Skeletal muscle satellite cell (primary cell): Measurements from ENCODE around the gene MATN1.

Source experiments
- H3K27me3 ChIP-seq: 2 replicates; pipeline ENCODE4 v1.7.0; 2013; ENCODE audit warnings: low read length; ENCODE audit not compliant: control insufficient read depth, insufficient read depth
- H3K36me3 ChIP-seq: 2 replicates; pipeline ENCODE4 v1.7.0; 2013; ENCODE audit warnings: mild to moderate bottlenecking, control low read depth, low read length; ENCODE audit not compliant: insufficient read depth
- H3K4me1 ChIP-seq: 2 replicates; pipeline ENCODE4 v1.7.0; 2013; ENCODE audit warnings: low read length; ENCODE audit not compliant: control insufficient read depth, insufficient read depth
- H3K4me2 ChIP-seq: 2 replicates; pipeline ENCODE4 v1.7.0; 2013; ENCODE audit warnings: mild to moderate bottlenecking, low read length
- H3K4me3 ChIP-seq: 2 replicates; pipeline ENCODE4 v1.7.0; 2013; ENCODE audit warnings: low read length
- H3K9ac ChIP-seq: 2 replicates; pipeline ENCODE4 v1.7.0; 2013; ENCODE audit warnings: mild to moderate bottlenecking, low read depth, low read length, moderate library complexity
- H3K9me3 ChIP-seq: replicated peaks from 2 replicates; pipeline ENCODE4 v1.7.0; 2013; ENCODE audit warnings: mild to moderate bottlenecking, control low read depth, low read length

MATN1 gene

DNA sequence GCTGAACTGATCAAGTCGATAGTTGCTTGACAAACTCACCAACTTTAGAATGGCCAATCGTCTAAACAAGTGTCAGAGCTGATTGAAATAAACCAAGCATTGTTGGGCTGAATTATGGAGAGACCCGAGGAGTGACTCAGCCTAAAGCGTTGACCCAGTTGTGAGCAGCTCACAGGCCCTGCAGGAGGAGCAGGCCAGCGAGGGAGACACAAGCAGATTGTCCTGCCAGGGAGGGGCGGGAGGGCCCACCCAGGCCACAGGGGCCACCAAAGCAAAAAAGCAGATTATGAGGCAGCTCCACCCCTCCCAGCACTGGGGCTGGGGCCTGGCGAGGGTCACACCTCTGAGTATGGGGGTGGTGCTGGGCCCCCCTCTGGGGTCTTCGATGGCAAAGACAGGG, 10.1 kb upstream of the MATN1 start:
- H3K4me3 ChIP-seq, result no peak overlapping the region

DNA sequence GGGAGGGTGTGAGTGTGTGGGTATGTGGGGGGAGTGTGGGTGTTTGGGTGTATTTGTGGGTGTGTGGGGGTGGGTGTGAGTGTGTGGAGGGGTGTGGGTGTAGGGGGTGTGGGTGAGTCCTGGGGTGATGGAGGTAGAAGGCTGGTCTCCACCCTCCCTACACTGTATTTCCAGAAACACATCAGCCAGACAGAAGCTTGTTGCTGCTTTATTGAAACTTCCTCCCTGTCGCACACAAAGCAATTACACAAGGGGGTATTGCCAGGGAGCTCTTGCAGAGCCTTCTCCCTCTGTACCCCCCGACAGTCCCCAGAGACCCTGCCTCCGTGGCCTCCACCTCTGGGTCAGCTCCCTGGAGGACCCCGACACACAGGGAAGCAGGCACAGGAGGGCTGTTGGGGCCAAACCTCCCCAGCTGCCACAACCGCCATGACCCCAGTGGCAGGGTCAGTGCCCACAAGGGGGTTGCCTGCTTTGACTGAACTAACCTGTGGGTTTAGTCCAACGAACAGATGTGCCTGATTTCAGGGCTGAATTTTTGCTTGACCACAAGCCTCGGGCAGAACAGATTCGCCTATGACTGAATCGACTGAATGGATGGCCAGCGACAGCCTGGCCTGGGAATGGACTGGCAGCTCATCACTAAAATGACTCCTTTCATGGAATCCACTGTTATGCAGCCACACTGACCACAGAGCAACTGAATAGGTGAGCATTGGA, 9.1 kb upstream of the MATN1 start:
- no peak overlapping the region for H3K4me2 ChIP-seq
- H3K27me3 ChIP-seq, result peaks cover 6% of the 10 kb centered on the region
- no peaks in the 10 kb centered on the region for H3K36me3 ChIP-seq
- peaks cover 11% of the 10 kb centered on the region for H3K4me1 ChIP-seq
- no peak overlapping the region for H3K9ac ChIP-seq
- no peaks in the 10 kb centered on the region for H3K9me3 ChIP-seq
- no peak overlapping the region for H3K4me3 ChIP-seq

More for the DNA sequence above, 10.1 kb upstream of the MATN1 start:
- Histone ChIP-seq H3K36me3 (no peaks in the 10 kb centered on the region), H3K4me2 (no peak overlapping the region), H3K27me3 (peaks cover 10% of the 10 kb centered on the region), H3K9ac (no peak overlapping the region), H3K4me1 (peaks cover 7% of the 10 kb centered on the region), H3K9me3 (no peaks in the 10 kb centered on the region)

DNA sequence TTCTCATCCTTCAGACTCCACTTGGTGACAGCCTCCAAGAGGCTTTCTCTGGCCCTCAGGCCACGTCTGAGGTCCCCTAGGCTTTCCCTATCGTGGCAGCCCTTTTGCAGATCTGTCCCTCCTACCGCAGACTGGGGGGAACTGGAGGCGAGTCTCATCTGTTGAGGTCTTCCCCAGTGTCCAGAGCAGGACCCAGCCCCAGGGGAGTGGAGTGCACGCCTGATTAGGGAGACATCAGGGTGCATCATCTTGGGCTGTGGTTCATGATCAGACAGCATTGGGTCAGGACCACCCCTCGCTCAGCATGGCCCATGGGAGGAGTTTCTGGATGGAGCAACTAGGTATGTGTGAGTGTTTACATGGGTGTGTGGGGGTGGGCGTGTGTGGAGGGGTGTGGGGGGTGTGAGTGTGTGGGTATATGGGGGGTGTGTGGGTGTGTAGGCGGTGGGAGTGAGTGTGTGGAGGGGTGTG, 8.5 kb upstream of the MATN1 start:
- Histone ChIP-seq H3K4me1 (peaks cover 11% of the 10 kb centered on the region), H3K9me3 (no peaks in the 10 kb centered on the region), H3K36me3 (no peaks in the 10 kb centered on the region), H3K9ac (no peak overlapping the region), H3K4me2 (no peak overlapping the region), H3K27me3 (peaks cover under 1% of the 10 kb centered on the region), H3K4me3 (no peak overlapping the region)

DNA sequence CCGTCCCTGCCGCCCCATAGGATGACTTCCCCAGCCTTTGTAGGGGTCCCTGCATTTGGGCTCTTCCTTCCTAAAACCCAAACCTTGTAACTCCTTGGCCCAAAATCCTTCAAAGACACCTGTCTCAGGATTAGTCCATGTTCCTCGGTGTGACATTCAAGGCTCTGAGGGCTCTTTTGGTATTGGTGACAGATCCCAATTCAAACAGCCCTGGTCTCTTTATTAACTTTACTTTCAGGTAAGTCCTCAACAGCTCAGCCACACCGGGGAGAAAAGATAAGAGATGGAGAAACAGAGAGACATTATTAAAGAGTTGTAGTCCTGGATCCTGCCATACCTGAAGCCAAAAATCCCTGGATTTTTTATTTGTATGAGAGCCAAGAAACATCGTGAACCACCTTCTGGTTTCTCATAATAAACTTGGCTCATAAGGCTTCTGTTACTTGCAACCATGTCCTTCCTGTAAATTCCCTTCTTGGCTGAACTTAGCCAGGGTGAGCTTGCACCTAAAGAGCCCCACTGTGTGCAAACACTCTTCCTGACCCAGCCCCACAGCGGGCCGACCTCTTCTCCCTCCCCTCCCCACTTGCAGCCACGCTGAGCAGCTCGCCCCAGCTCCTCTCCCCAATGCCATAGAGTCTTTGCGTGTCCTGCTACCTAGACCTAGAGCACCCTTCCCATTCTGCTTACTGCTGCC, 7.9 kb upstream of the MATN1 start:
- H3K9me3 ChIP-seq, result no peaks in the 10 kb centered on the region
- H3K36me3 ChIP-seq, result no peaks in the 10 kb centered on the region
- no peak overlapping the region for H3K4me3 ChIP-seq
- H3K4me2 ChIP-seq, result no peak overlapping the region
- H3K4me1 ChIP-seq, result peaks cover 11% of the 10 kb centered on the region
- no peaks in the 10 kb centered on the region for H3K27me3 ChIP-seq
- H3K9ac ChIP-seq, result no peak overlapping the region

DNA sequence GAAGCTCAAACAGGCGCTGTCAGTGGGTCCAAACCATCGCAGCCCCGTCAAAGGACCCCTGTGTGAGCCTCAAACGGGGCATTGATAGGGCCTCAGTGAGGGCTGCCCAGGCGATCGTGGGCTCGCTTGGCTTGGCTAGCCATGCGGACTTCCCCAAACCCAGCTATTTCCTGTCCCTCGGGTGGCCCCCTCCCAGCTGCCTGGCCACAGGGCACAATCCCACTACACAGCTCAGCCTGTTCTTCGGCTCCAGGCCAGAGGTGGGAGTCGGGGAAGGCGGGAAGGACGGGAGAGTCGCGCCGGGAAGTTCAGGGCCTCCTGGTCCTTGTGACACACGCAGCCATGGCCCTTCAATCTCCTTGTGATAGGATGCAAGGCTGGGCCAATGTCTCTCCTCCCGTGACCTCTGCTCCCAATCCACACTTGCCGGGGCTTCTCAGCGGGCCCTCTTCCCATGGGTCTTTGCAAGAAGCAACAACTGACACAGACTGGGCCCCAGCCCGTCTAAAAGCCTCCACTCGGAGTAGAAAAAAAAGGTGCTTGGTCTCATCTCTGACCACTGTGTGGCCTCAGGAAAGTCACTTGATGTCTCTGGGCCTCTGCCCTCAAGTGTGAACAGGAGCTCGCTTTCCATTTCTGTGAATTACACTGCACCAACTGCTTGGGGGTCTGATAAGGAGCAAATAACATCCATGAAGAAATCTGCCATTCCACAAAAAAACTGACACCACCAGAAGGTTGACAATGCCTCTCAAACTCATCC, 7.1 kb upstream of the MATN1 start:
- Histone ChIP-seq H3K27me3 (no peaks in the 10 kb centered on the region), H3K4me2 (no peak overlapping the region), H3K9me3 (no peaks in the 10 kb centered on the region), H3K36me3 (no peaks in the 10 kb centered on the region), H3K9ac (no peak overlapping the region), H3K4me3 (no peak overlapping the region), H3K4me1 (peaks cover 11% of the 10 kb centered on the region)

DNA sequence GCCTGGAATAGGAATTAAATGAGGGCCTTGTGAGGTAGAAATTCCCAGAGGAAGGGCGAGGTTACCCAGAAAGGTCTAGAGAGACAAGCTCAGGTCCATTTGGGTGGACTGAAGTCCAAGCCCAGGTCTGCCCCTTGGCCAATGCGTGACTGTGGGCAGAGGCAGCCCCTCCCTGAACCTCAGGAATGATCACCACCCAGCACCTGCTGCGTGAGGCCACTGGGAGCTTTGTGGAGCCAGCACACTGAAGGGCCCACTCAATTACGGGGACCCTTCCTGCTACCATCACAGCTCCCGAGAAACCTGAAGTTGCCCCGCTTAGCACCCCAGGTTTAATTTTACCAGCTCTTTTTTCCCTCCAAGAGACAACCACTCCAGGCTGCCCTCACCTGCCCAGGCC, 6.5 kb upstream of the MATN1 start:
- Histone ChIP-seq H3K27me3 (no peaks in the 10 kb centered on the region), H3K9me3 (no peaks in the 10 kb centered on the region), H3K4me2 (no peak overlapping the region), H3K36me3 (no peaks in the 10 kb centered on the region), H3K4me1 (peaks cover 11% of the 10 kb centered on the region), H3K9ac (no peak overlapping the region), H3K4me3 (no peak overlapping the region)

DNA sequence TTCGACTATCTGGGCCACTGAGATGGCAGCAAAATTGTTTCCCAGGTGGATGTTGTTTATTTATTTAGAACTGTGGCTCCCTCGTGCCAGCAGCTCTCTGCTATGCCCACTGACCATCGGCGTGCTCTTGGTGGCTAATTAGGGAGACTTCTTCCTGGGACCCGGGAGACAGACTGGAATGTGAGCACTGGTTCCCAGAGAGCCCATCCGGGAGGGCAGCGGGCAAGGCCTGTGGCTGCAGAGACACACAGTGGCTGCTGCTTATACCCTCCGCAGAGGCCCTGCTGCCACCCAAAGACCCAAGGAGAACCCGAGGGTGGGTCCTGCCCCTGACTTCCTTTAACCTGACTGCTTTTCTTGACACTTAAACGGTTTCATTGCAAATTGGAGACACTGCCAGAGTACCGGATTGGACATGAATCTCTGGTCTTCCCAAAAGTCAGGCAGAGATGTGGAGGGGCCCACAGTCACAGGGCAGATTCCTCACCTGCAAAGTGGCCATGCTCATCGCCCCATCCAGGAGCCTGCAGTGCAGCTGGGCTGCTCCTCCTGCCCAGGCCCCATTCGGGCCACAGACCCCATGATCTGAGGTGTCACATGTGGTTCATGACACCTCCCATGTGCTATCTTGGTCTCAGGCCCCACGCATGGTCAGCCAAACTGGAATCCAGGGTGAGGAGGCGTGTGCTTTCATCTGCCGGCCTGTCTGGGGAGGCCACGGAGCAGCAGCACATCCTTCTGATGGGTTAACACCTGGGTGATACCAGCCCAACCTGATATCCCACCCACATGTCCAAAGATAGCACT, 5.7 kb upstream of the MATN1 start:
- peaks cover 11% of the 10 kb centered on the region for H3K4me1 ChIP-seq
- no peak overlapping the region for H3K4me2 ChIP-seq
- H3K4me3 ChIP-seq, result no peak overlapping the region
- H3K9me3 ChIP-seq, result no peaks in the 10 kb centered on the region
- H3K9ac ChIP-seq, result no peak overlapping the region
- H3K36me3 ChIP-seq, result no peaks in the 10 kb centered on the region
- H3K27me3 ChIP-seq, result no peaks in the 10 kb centered on the region

DNA sequence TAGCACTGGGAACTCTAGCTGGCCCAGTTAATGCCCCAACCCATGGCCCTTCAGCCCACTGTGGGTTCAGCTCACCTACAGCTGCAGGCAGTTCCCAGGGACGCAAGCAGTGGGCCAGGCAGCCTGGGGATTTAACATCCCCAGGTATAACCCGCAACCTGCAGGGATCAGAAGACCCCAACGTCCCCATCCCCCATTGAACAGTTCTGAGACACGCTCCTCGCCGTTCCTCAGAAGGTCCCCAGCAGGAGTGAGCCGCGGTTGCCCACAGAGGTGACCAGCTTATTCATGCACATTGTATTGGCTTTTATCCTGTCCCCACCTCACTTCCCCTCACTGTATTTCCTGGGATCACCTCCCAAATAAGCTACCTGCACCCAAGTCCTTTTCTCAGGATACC, 5.0 kb upstream of the MATN1 start:
- H3K27me3 ChIP-seq, result no peaks in the 10 kb centered on the region
- H3K9me3 ChIP-seq, result no peaks in the 10 kb centered on the region
- H3K36me3 ChIP-seq, result no peaks in the 10 kb centered on the region
- no peak overlapping the region for H3K4me3 ChIP-seq
- no peak overlapping the region for H3K9ac ChIP-seq
- H3K4me1 ChIP-seq, result peaks cover 11% of the 10 kb centered on the region
- no peak overlapping the region for H3K4me2 ChIP-seq

DNA sequence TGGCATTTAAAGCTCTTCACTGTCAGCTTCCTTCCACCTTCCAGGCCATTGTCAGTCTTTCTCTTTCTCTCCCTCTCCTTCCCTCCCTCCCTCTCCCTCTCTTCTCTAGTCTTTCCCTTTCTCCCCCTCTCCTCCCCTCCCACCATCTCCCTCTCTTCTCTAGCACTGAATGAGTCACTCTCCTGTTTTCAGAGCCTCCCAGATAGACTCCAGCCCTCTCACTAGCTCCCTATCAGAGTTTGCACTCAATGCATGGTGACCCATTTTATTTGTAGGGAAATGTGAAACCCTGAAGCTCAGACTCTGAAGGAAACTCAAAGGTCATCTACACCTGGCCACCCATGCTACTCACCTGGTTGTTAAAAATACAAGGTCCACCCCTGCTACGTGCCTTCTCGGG, 4.4 kb upstream of the MATN1 start:
- no peak overlapping the region for H3K4me2 ChIP-seq
- H3K4me1 ChIP-seq, result peaks cover 9% of the 10 kb centered on the region

DNA sequence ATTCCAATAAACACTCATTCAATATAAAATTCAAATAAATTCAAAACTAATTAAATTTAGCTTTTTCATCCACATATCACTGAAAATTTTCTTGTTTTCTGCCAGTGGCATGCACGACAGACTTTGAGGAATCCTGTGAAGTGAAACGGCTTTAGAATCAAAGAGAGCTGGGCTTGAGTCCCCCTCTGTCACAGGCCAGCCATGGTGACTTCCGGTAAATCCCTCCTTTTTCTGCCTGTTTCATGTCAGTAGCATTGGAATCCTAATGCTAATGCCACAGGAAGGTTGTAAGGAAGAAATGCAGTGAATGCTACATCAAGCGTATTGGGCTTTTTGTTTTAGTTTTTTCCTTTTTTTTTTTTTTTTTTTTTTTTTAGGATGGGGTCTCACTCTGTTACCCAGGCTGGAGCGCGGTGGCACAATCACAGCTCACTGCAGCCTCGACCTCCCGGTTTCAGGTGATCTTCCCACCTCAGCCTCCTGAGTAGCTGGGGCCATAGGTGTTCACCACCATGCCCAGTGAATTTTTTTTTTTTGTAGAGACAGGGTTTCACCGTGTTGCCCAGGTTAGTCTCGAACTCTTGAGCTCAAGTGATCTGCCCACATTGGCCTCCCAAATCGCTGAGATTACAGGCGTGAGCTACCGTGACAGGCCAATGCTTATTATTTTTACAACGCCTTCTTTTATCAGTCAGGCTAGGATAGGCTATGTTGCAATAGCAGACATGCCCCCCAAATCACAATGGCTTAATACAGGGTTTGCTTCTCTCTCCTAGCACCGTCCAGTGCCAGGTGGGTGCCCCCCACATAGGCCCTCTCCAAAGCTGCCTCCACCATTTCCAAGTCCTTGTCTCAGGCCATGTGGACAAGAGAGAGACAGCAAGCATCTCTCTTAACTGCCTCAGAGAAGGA, 3.6 kb upstream of the MATN1 start:
- Histone ChIP-seq H3K36me3 (no peaks in the 10 kb centered on the region), H3K27me3 (no peaks in the 10 kb centered on the region), H3K9me3 (no peaks in the 10 kb centered on the region), H3K4me3 (no peak overlapping the region), H3K4me2 (no peak overlapping the region), H3K9ac (no peak overlapping the region), H3K4me1 (peaks cover 4% of the 10 kb centered on the region)

More for the DNA sequence above, 4.4 kb upstream of the MATN1 start:
- no peak overlapping the region for H3K9ac ChIP-seq
- no peaks in the 10 kb centered on the region for H3K36me3 ChIP-seq
- H3K27me3 ChIP-seq, result no peaks in the 10 kb centered on the region
- no peak overlapping the region for H3K4me3 ChIP-seq
- no peaks in the 10 kb centered on the region for H3K9me3 ChIP-seq
